H1 (cell line): Measurements from ENCODE around the gene CCDC18. TPM values are rescaled to one million over a fixed set of nuclear protein-coding genes. Genes with fewer than 3 reads are reported as not detected.

Experiments
- CTCF ChIA-PET: fragments of 300-600 bp; sonication (Branson Sonifier 250); formaldehyde crosslinking; loops from one replicate; lab custom pipeline; 2021; ENCODE audit not compliant: partially characterized antibody; lab: Charles Lee
- POLR2A ChIA-PET: fragments of 300-600 bp; sonication (Branson Sonifier 250); formaldehyde crosslinking; loops from one replicate; lab custom pipeline; 2021; ENCODE audit warnings: inconsistent platforms; ENCODE audit not compliant: partially characterized antibody; lab: Charles Lee
- DNase-seq, 2 experiments: peaks; one replicate each; pipeline versions ENCODE4 v3.0.0 to v3.0.0-alpha.2; 2010 to 2022; ENCODE audit warnings: low spot score in 2 of 2, low read depth in 1 of 2, mixed read lengths in 1 of 2
- FAIRE-seq: peaks from 2 replicates; lab custom pipeline; 2011; peaks lifted over from hg19 to GRCh38; lab: Jason Lieb, UNC
- H2AFZ ChIP-seq: 2 replicates; pipeline ENCODE4 v1.8.1; 2012; ENCODE audit warnings: low read length, inconsistent platforms
- H2AK5ac ChIP-seq: 2 replicates; pipeline ENCODE4 v1.6.1; 2013; ENCODE audit warnings: low read depth, low read length
- H2BK120ac ChIP-seq: replicated peaks from 2 replicates; pipeline ENCODE3; 2013; ENCODE audit warnings: low read depth, low read length, inconsistent platforms
- H2BK12ac ChIP-seq: 2 replicates; pipeline ENCODE4 v1.6.1; 2013; ENCODE audit warnings: low read depth, low read length
- H2BK15ac ChIP-seq: 2 replicates; pipeline ENCODE4 v1.6.1; 2013; ENCODE audit warnings: low read length
- H2BK20ac ChIP-seq: 2 replicates; pipeline ENCODE4 v1.6.1; 2013; ENCODE audit warnings: low read length
- H2BK5ac ChIP-seq: 2 replicates; pipeline ENCODE4 v1.6.1; 2013; ENCODE audit warnings: low read depth, low read length
- H3K14ac ChIP-seq: 2 replicates; pipeline ENCODE4 v1.6.1; 2013; ENCODE audit warnings: inconsistent platforms; ENCODE audit not compliant: insufficient read length
- H3K18ac ChIP-seq: 2 replicates; pipeline ENCODE4 v1.6.1; 2013; ENCODE audit warnings: low read length; ENCODE audit errors: extremely low read depth
- H3K23ac ChIP-seq: 2 replicates; pipeline ENCODE4 v1.6.1; 2013; ENCODE audit warnings: inconsistent platforms; ENCODE audit not compliant: insufficient read length
- H3K23me2 ChIP-seq: 2 replicates; pipeline ENCODE4 v1.6.1; 2013; ENCODE audit warnings: low read depth, low read length
- H3K27ac ChIP-seq: 2 replicates; pipeline ENCODE4 v1.6.1; 2011; ENCODE audit warnings: low read depth, low read length, inconsistent platforms
- H3K27me3 ChIP-seq, 4 experiments: replicated peaks in 1 of 4; 1 replicate in 1 of 4; 2 replicates in 3 of 4; pipeline versions ENCODE4 v1.6.1 to v1.8.1; 2011 to 2013; ENCODE audit warnings: low read length in 3 of 4, mild to moderate bottlenecking in 3 of 4, inconsistent platforms in 2 of 4, mixed read lengths in 2 of 4, moderate library complexity in 1 of 4; ENCODE audit not compliant: control insufficient read depth in 3 of 4, insufficient read depth in 3 of 4; ENCODE audit errors: extremely low read depth in 1 of 4
- H3K36me3 ChIP-seq, 4 experiments: 2 replicates each; pipeline versions ENCODE4 v1.6.1 to v1.8.1; 2011 to 2013; ENCODE audit warnings: mild to moderate bottlenecking in 4 of 4, low read length in 3 of 4, moderate library complexity in 2 of 4, control low read depth in 1 of 4, inconsistent platforms in 1 of 4; ENCODE audit not compliant: insufficient read depth in 4 of 4, control insufficient read depth in 2 of 4
- H3K4ac ChIP-seq: replicated peaks from 2 replicates; pipeline ENCODE3; 2013; ENCODE audit warnings: low read length, low read depth, mixed read lengths, inconsistent platforms; ENCODE audit not compliant: insufficient read length
- H3K4me1 ChIP-seq, 4 experiments: replicated peaks in 1 of 4; 1 replicate in 1 of 4; 2 replicates in 3 of 4; pipeline versions ENCODE4 v1.6.1 to v1.8.1; 2011 to 2013; ENCODE audit warnings: low read length in 3 of 4, inconsistent platforms in 2 of 4, mixed read lengths in 1 of 4; ENCODE audit not compliant: insufficient read depth in 4 of 4, control insufficient read depth in 3 of 4
- H3K4me2 ChIP-seq, 2 experiments: 2 replicates each; pipeline versions ENCODE4 v1.6.1 to v1.8.1; 2011 to 2013; ENCODE audit warnings: low read depth in 2 of 2, low read length in 2 of 2, control low read depth in 1 of 2, inconsistent platforms in 1 of 2, mild to moderate bottlenecking in 1 of 2; ENCODE audit not compliant: insufficient read depth in 1 of 2
- H3K4me3 ChIP-seq, 4 experiments: fragments of 200-600, 300-600 bp in 1 of 4; sonication (generic), shearing (Covaris generic), sonication (Bioruptor Twin) in 1 of 4; 2 replicates each; pipeline versions ENCODE4 v1.5.1 to v1.8.1; 2011 to 2016; ENCODE audit warnings: low read length in 4 of 4, low read depth in 3 of 4, control low read depth in 2 of 4, inconsistent platforms in 2 of 4, mild to moderate bottlenecking in 2 of 4, mixed read lengths in 1 of 4, moderate library complexity in 1 of 4; ENCODE audit not compliant: insufficient read depth in 2 of 4; ENCODE audit errors: extremely low read depth in 1 of 4
- H3K56ac ChIP-seq: replicated peaks from 2 replicates; pipeline ENCODE3; 2013; ENCODE audit warnings: low read depth, mild to moderate bottlenecking, mixed read lengths, low read length, inconsistent platforms; ENCODE audit not compliant: insufficient read length
- H3K79me1 ChIP-seq: 2 replicates; pipeline ENCODE4 v1.6.1; 2013; ENCODE audit warnings: low read depth, low read length, control low read depth
- H3K79me2 ChIP-seq, 2 experiments: 2 replicates each; pipeline versions ENCODE4 v1.6.1 to v1.8.1; 2012 to 2013; ENCODE audit warnings: low read length in 2 of 2, mild to moderate bottlenecking in 2 of 2, inconsistent platforms in 1 of 2; ENCODE audit not compliant: insufficient read depth in 2 of 2, control insufficient read depth in 1 of 2
- H3K9ac ChIP-seq, 4 experiments: replicated peaks in 1 of 4; 1 replicate in 1 of 4; 2 replicates in 3 of 4; pipeline versions ENCODE4 v1.6.1 to v1.8.1; 2011 to 2013; ENCODE audit warnings: low read depth in 3 of 4, low read length in 3 of 4, control low read depth in 2 of 4, mild to moderate bottlenecking in 2 of 4, moderate library complexity in 2 of 4, inconsistent platforms in 1 of 4; ENCODE audit errors: extremely low read depth in 1 of 4
- H3K9me3 ChIP-seq, 2 experiments: 2 replicates each; pipeline versions ENCODE4 v1.6.1 to v1.8.1; 2012 to 2013; ENCODE audit warnings: mild to moderate bottlenecking in 2 of 2, moderate library complexity in 2 of 2, control low read depth in 1 of 2, inconsistent platforms in 1 of 2, low read depth in 1 of 2, low read length in 1 of 2, mixed read lengths in 1 of 2; ENCODE audit not compliant: insufficient read depth in 2 of 2
- H4K20me1 ChIP-seq, 2 experiments: replicated peaks in 1 of 2; 2 replicates each; pipeline versions ENCODE3 to v1.8.1; 2011 to 2013; ENCODE audit warnings: inconsistent platforms in 2 of 2, low read length in 2 of 2, mild to moderate bottlenecking in 1 of 2; ENCODE audit not compliant: insufficient read depth in 2 of 2, control insufficient read depth in 1 of 2
- H4K5ac ChIP-seq: 2 replicates; pipeline ENCODE4 v1.6.1; 2013; ENCODE audit warnings: low read length, low read depth, mixed read lengths, inconsistent platforms; ENCODE audit not compliant: insufficient read length
- H4K8ac ChIP-seq: 2 replicates; pipeline ENCODE4 v1.8.0; 2013; ENCODE audit warnings: mild to moderate bottlenecking, moderate library complexity, low read length, inconsistent platforms; ENCODE audit not compliant: insufficient read depth; ENCODE audit errors: extremely low read depth
- H4K91ac ChIP-seq: replicated peaks from 2 replicates; pipeline ENCODE3; 2013; ENCODE audit warnings: low read length, mixed read lengths, inconsistent platforms; ENCODE audit not compliant: insufficient read length
- JUN ChIP-seq: IDR thresholded peaks from 2 replicates; pipeline ENCODE4 v1.6.1; 2011; ENCODE audit warnings: low read depth, mild to moderate bottlenecking, improper control_type of control experiment, low read length
- polyA plus RNA-seq, 7 experiments: library from polyadenylated mRNA; depleted of rRNA in 3 of 7; stranded (reverse) in 5 of 7; unstranded in 2 of 7; fragments of >200 nt in 5 of 7; fragments of 200-250 nt in 2 of 7; gene quantifications; 1 replicate in 5 of 7; 2 replicates in 1 of 7; 4 replicates in 1 of 7; pipeline versions ENCODE4 v1.2.1 to v1.2.3, GENCODE V29; 2011 to 2013; ENCODE audit warnings: missing spikeins in 2 of 7, mixed read lengths in 2 of 7
- total RNA-seq: library from RNA; stranded (reverse); fragmentation: NEBNext Ultra II Directional; extraction: Animal tissue kit (Norgen Biotek cat#: 25700); gene quantifications from 2 replicates; pipeline ENCODE4 v1.2.1, GENCODE V29; 2021

CCDC18 gene
- total and polyA plus RNA-seq, 2 of the 8 experiments (the other 6 are each of a cell fraction or from before 2014, with no cell fraction given), result 3.0 to 21.2 TPM

GRCh38 chr1:93206567-93206954 lies 26.0 kb downstream of the CCDC18 start:
- H3K56ac ChIP-seq, result no peak overlapping the region
- CTCF ChIA-PET, result no interaction called here

More at GRCh38 chr1:93206567-93206954, 26.0 kb downstream of the CCDC18 start:
- H2BK20ac ChIP-seq, result no peak overlapping the region
- H3K36me3 ChIP-seq, result peaks cover 3 to 47% (median 13%) of the 10 kb centered on the region in 4 experiments; a peak in 7 of 8 replicates
- H3K79me1 ChIP-seq, result no peaks in the 10 kb centered on the region
- H3K23me2 ChIP-seq, result peaks cover 1% of the 10 kb centered on the region; the same call in 1 of the 2 replicates
- H2BK12ac ChIP-seq, result no peak overlapping the region
- H2BK15ac ChIP-seq, result no peak overlapping the region
- no peak overlapping the region for H2BK120ac ChIP-seq
- H2AFZ ChIP-seq, result no peak overlapping the region
- H3K18ac ChIP-seq, result no peak overlapping the region
- no peaks in the 10 kb centered on the region for H4K20me1 ChIP-seq
- no peaks in the 10 kb centered on the region for H3K4me1 ChIP-seq
- H3K27me3 ChIP-seq, result no peaks in the 10 kb centered on the region
- H3K4me3 ChIP-seq, result no peak overlapping the region
- no peak for DNase-seq
- H3K4ac ChIP-seq, result no peak overlapping the region
- no peak overlapping the region for H2BK5ac ChIP-seq
- no peak overlapping the region for H3K4me2 ChIP-seq
- no peaks in the 10 kb centered on the region for H3K9me3 ChIP-seq
- no peak overlapping the region for H3K14ac ChIP-seq
- H2AK5ac ChIP-seq, result no peak overlapping the region
- H3K9ac ChIP-seq, result no peak overlapping the region
- no peak overlapping the region for H4K91ac ChIP-seq
- no peak for FAIRE-seq
- H4K5ac ChIP-seq, result no peak overlapping the region
- no peak overlapping the region for H4K8ac ChIP-seq
- H3K27ac ChIP-seq, result no peak overlapping the region
- no peaks in the 10 kb centered on the region for H3K79me2 ChIP-seq
- no peak for TF ChIP-seq JUN
- POLR2A ChIA-PET, result no interaction called here
- no peak overlapping the region for H3K23ac ChIP-seq
